Ovary (tissue), 9 donors: Measurements from ENCODE around the gene NEMP1. TPM values are rescaled to one million over a fixed set of nuclear protein-coding genes. Genes with fewer than 3 reads are reported as not detected.

Experiments
- DNase-seq, 5 donors: peaks; one replicate each; pipeline ENCODE4 v3.0.0-alpha.2; 2019 to 2020
- H3K27ac ChIP-seq, 2 donors: fragments of 200-600 bp; one replicate each; pipeline versions ENCODE4 v1.5.1 to v1.8.0; 2019 to 2022
- H3K27me3 ChIP-seq: fragments of 200-600 bp; one replicate; pipeline ENCODE4 v1.8.0; 2022
- H3K36me3 ChIP-seq: fragments of 200-600 bp; sonication (generic); one replicate; pipeline ENCODE4 v1.5.1; 2019
- H3K4me1 ChIP-seq: one replicate; pipeline ENCODE4 v1.8.1; 2013; ENCODE audit warnings: mild to moderate bottlenecking, moderate library complexity; ENCODE audit not compliant: insufficient read depth
- H3K4me3 ChIP-seq: fragments of 200-600 bp; sonication (generic); one replicate; pipeline ENCODE4 v1.5.1; 2017
- H3K9me3 ChIP-seq, 2 donors: fragments of 200-600 bp in 1 of 2; sonication (generic) in 1 of 2; one replicate each; pipeline versions ENCODE4 v1.5.1 to v1.8.1; 2013 to 2019; ENCODE audit warnings: mild to moderate bottlenecking in 1 of 2, moderate library complexity in 1 of 2
- CTCF ChIP-seq, 3 donors: fragments of 450-650 bp in 2 of 3; fragments of 200-600 bp in 1 of 3; IDR thresholded peaks; one replicate each; pipeline versions ENCODE4 v1.5.1 to v1.8.0; 2016 to 2022; ENCODE audit warnings: antibody characterized with exemption in 3 of 3, mild to moderate bottlenecking in 1 of 3
- EP300 ChIP-seq: sonication (generic); formaldehyde crosslinking; IDR thresholded peaks from one replicate; pipeline ENCODE4 v1.6.1; 2017; ENCODE audit warnings: antibody characterized with exemption
- POLR2A ChIP-seq: fragments of 450-650 bp; IDR thresholded peaks from one replicate; pipeline ENCODE4 v1.6.1; 2017; ENCODE audit warnings: antibody characterized with exemption, mild to moderate bottlenecking, moderate library complexity
- WGBS, 3 donors: extraction: QIAGEN DNeasy Blood & Tissue Kit in 1 of 3; methylation state at CpG; one replicate each; pipeline versions ENCODE4 v1.1.5 to v1.1.7; 2013 to 2017; 5-methylcytosine and 5-hydroxymethylcytosine counted together
- intact Hi-C, 4 donors: fragments of 100-400 bp; cut with DNase I; formaldehyde crosslinking; loops; one replicate each; pipeline versions ENCODE4 v1.11.0 to v1.15.1; 2022 to 2023
- polyA plus RNA-seq, 2 donors: library from polyadenylated mRNA; stranded (reverse); fragments of 200-250 nt in 1 of 2; fragments of 350-450 nt in 1 of 2; fragmentation: Illumina TruSeq in 1 of 2; extraction: RNeasy Lipid Tissue Mini Kit (QIAGEN cat#74804) in 1 of 2; gene quantifications; one replicate each; pipeline ENCODE4 v1.2.3, GENCODE V29; 2013 to 2014
- total RNA-seq, 7 donors: library from RNA; depleted of rRNA in 2 of 7; stranded (reverse); fragments of >200 nt in 2 of 7; fragmentation: NEBNext Ultra II Directional in 3 of 7; extraction: Animal tissue kit (Norgen Biotek cat#: 25700) in 3 of 7; gene quantifications; one replicate each; pipeline versions ENCODE4 v1.1.0 to v1.2.4, GENCODE V29; 2016 to 2023
- donor health status: DM: no; HTN: no; CAD: no; lungs with moderate emphysema.
- donor health status: DM: no; HTN: no; CAD: no.
- donor health status: Bipolar disorder and iron deficiency.
- donor health status: DM: yes; HTN: yes; CAD: no.
- donor health status: DM: no; HTN: no; CAD: no.
- donor health status: DM: yes; HTN: yes; CAD: no.

The NEMP1 gene
- total and polyA plus RNA-seq, 9 donors, result 5.8 to 14.9 (median 10.8) TPM

- Histone ChIP-seq H3K36me3 (no peaks in the 10 kb centered on the region), H3K27me3 (no peaks in the 10 kb centered on the region), H3K9me3 (no peaks in the 10 kb centered on the region), H3K27ac (no peak overlapping the region), H3K4me3 (no peak overlapping the region), H3K4me1 (no peaks in the 10 kb centered on the region)
- DNase-seq, result no peak
- WGBS, 3 donors, result 86 to 94% (median 88%) methylated on average over 6 of the region's 6 CpGs
- TF ChIP-seq POLR2A (no peak), CTCF (IDR thresholded peaks at IDR 0.05) (no peak), EP300 (no peak)
- intact Hi-C loops, result loop anchor here in 1 of 4 donors (5.0 kb wide), 1 partner anchor 333 kb away; no protein-coding TSS in a partner anchor
Measured at GRCh38 chr12:57044468-57044867, 34.1 kb downstream of the NEMP1 start.

DNA sequence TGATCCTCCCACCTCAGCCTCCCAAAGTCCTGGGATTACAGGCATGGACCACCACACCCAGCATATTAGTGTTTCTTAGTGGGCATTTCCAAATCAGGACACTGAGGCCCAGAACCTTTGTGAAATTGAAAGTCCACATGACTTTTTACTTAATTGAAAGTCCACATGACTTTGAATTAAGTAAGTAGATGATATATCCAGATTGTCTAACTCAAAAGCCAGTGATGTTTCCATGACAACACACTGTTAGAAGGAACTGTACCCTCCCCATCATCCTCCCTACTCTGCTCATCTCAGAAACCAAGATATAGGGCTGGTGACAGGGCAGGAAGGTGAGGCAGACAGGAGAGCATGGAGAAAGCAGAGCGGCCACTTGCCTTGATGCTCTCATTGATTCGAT, 35.9 kb downstream of the NEMP1 start:
- TF ChIP-seq CTCF (IDR thresholded peaks at IDR 0.05) (no peak), EP300 (no peak), POLR2A (no peak)

GRCh38 chr12:57040750-57041149, 37.8 kb downstream of the NEMP1 start:
- Histone ChIP-seq H3K36me3 (no peaks in the 10 kb centered on the region), H3K27ac (no peak overlapping the region), H3K4me3 (no peak overlapping the region), H3K9me3 (no peaks in the 10 kb centered on the region), H3K4me1 (no peaks in the 10 kb centered on the region), H3K27me3 (no peaks in the 10 kb centered on the region)
- WGBS, 3 donors, result 59 to 72% (median 63%) methylated on average over 2 of the region's 2 CpGs
- no peak for DNase-seq
- intact Hi-C loops, result loop anchor here in 1 of 4 donors (5.0 kb wide), 1 partner anchor 337 kb away; no protein-coding TSS in a partner anchor
- TF ChIP-seq EP300 (no peak), CTCF (IDR thresholded peaks at IDR 0.05) (no peak), POLR2A (no peak)

More for the DNA sequence above, 35.9 kb downstream of the NEMP1 start:
- H3K36me3 ChIP-seq, result no peaks in the 10 kb centered on the region
- 87 to 96% (median 92%) methylated on average over 2 of the region's 2 CpGs for WGBS, 3 donors
- intact Hi-C loops, result loop anchor here in 1 of 4 donors (5.0 kb wide), 1 partner anchor 335 kb away; no protein-coding TSS in a partner anchor
- H3K9me3 ChIP-seq, result no peaks in the 10 kb centered on the region
- no peak overlapping the region for H3K27ac ChIP-seq
- no peaks in the 10 kb centered on the region for H3K4me1 ChIP-seq
- DNase-seq, result no peak
- no peak overlapping the region for H3K4me3 ChIP-seq
- H3K27me3 ChIP-seq, result no peaks in the 10 kb centered on the region

- intact Hi-C loops, result loop anchor here in 1 of 4 donors (5.0 kb wide), 1 partner anchor 337 kb away; no protein-coding TSS in a partner anchor
- no peaks in the 10 kb centered on the region for H3K9me3 ChIP-seq
- WGBS, 3 donors, result 89% methylated on average over 4 of the region's 4 CpGs
- H3K27ac ChIP-seq, result no peak overlapping the region
- H3K36me3 ChIP-seq, result no peaks in the 10 kb centered on the region
- TF ChIP-seq POLR2A, result no peak
- no peak for TF ChIP-seq CTCF (IDR thresholded peaks at IDR 0.05)
- TF ChIP-seq EP300, result no peak
- no peak for DNase-seq
- no peak overlapping the region for H3K4me3 ChIP-seq
- no peaks in the 10 kb centered on the region for H3K4me1 ChIP-seq
- H3K27me3 ChIP-seq, result no peaks in the 10 kb centered on the region
Measured at GRCh38 chr12:57040211-57040610, 38.4 kb downstream of the NEMP1 start.
